Measurements from ENCODE around the gene MOV10. TPM values are rescaled to one million over a fixed set of nuclear protein-coding genes. Genes with fewer than 3 reads are reported as not detected.

MOV10 gene
- total and polyA plus RNA-seq, 2 of the 13 experiments (the other 11 are each of a cell fraction or from before 2014, with no cell fraction given), result 56.4 to 58.2 TPM

- intact Hi-C loops (cut with micrococcal nuclease; ENCODE audit: unreplicated experiment), result loop anchor here (2.0 kb wide), 1 partner anchor 25 kb away; the partner anchor contains the start of gene MOV10
- FAIRE-seq, result no peak
- CTCF ChIA-PET (ENCODE audit: low intra/inter-chr PET ratio, low total read pairs), result no interaction called here
- no peak for TF ChIP-seq XRCC5 (optimal IDR thresholded peaks at IDR 0.05; ENCODE audit: low read length)
- no peak for TF ChIP-seq ZFP90 (CRISPR knock-in tag; IDR thresholded peaks at IDR 0.05; ENCODE audit: borderline replicate concordance)
- TF ChIP-seq SP140L (CRISPR knock-in tag; IDR thresholded peaks at IDR 0.05; ENCODE audit: borderline replicate concordance), result no peak
- TF ChIP-seq HOXA3 (CRISPR knock-in tag; IDR thresholded peaks at IDR 0.05), result no peak
- TF ChIP-seq ZNF577 (CRISPR knock-in tag; IDR thresholded peaks at IDR 0.05; ENCODE audit: borderline replicate concordance, low read depth), result no peak
- no peak for TF ChIP-seq MAFK (conservative IDR thresholded peaks at IDR 0.05 in 1 of 2, IDR thresholded peaks at IDR 0.05 in 1 of 2; ENCODE audit: low read length in 2 of 2)
- TF ChIP-seq GTF2F1 (IDR thresholded peaks at IDR 0.05; ENCODE audit: low read length), result no peak
- TF ChIP-seq NFIC (IDR thresholded peaks at IDR 0.05; ENCODE audit: low read length), result 0 out of 2 replicates have a peak, but pooled peaks have one; percentile 2
- TF ChIP-seq REL (CRISPR knock-in tag; conservative IDR thresholded peaks at IDR 0.05), result no peak
- TF ChIP-seq NR2F1 (CRISPR knock-in tag; IDR thresholded peaks at IDR 0.05), result no peak
- no peak for TF ChIP-seq TBP (CRISPR knock-in tag; IDR thresholded peaks at IDR 0.05)
- TF ChIP-seq, protein P1, sequence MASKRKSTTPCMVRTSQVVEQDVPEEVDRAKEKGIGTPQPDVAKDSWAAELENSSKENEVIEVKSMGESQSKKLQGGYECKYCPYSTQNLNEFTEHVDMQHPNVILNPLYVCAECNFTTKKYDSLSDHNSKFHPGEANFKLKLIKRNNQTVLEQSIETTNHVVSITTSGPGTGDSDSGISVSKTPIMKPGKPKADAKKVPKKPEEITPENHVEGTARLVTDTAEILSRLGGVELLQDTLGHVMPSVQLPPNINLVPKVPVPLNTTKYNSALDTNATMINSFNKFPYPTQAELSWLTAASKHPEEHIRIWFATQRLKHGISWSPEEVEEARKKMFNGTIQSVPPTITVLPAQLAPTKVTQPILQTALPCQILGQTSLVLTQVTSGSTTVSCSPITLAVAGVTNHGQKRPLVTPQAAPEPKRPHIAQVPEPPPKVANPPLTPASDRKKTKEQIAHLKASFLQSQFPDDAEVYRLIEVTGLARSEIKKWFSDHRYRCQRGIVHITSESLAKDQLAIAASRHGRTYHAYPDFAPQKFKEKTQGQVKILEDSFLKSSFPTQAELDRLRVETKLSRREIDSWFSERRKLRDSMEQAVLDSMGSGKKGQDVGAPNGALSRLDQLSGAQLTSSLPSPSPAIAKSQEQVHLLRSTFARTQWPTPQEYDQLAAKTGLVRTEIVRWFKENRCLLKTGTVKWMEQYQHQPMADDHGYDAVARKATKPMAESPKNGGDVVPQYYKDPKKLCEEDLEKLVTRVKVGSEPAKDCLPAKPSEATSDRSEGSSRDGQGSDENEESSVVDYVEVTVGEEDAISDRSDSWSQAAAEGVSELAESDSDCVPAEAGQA (IDR thresholded peaks at IDR 0.05; ENCODE audit: low read depth), result no peak
- TF ChIP-seq, protein P1 (CRISPR knock-in tag; IDR thresholded peaks at IDR 0.05; ENCODE audit: borderline replicate concordance), result no peak
- peak; percentile 20 for TF ChIP-seq ZNF781 (CRISPR knock-in tag; IDR thresholded peaks at IDR 0.05; ENCODE audit: borderline replicate concordance, not compliant biosample characterization)
- peak; percentile 8 for TF ChIP-seq SRSF1 (optimal IDR thresholded peaks at IDR 0.05; ENCODE audit: low read depth, low read length)
- TF ChIP-seq ZNF460 (CRISPR knock-in tag; IDR thresholded peaks at IDR 0.05; ENCODE audit: borderline replicate concordance), result no peak
- no peak for TF ChIP-seq PHF8 (CRISPR knock-in tag; IDR thresholded peaks at IDR 0.05)
- TF ChIP-seq, protein P2, sequence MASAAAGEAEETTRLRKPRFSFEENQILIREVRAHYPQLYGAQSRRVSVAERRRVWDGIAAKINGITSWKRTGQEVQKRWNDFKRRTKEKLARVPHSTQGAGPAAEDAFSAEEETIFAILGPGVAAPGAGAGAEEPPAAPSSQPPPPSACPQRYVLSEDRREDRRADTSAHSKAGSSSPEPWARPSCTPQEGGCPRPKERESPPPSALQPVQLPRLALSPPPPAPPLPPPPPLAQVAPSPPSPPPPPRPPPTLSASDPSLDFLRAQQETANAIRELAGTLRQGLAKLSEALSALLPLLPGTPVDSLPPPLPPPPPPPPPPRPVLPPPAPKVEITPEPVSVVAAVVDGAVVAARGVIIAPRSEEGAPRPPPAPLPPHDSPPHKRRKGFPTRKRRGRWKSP (CRISPR knock-in tag; IDR thresholded peaks at IDR 0.05), result no peak
Measured at GRCh38 chr1:112699425-112700144, 25.1 kb downstream of the MOV10 start.

More at GRCh38 chr1:112699425-112700144, 25.1 kb downstream of the MOV10 start:
- Histone ChIP-seq H4K20me1 (ENCODE audit: insufficient read depth, low read length) (no peaks in the 10 kb centered on the region), H3K27me3 (ENCODE audit: control insufficient read depth in 1 of 2, insufficient read depth in 2 of 2, low read length in 2 of 2) (no peaks in the 10 kb centered on the region), H3K4me2 (ENCODE audit: low read depth, low read length) (peak overlapping the region; percentile 62), H3K4me3 (replicated peaks in 1 of 3; ENCODE audit: insufficient read depth in 1 of 3, low read depth in 2 of 3, low read length in 3 of 3) (peak overlapping the region in 1 of 3 experiments; percentile 42; a peak in 2 of 6 replicates), H3K27ac (ENCODE audit: extremely low read length, insufficient read depth, low read length) (peak overlapping the region; percentile 93), H3K4me1 (ENCODE audit: insufficient read depth, low read length) (peaks cover 72% of the 10 kb centered on the region), H3K9ac (ENCODE audit: insufficient read depth, low read depth, low read length) (peak overlapping the region; percentile 61), H2AFZ (ENCODE audit: low read length) (no peak overlapping the region), H3K36me3 (replicated peaks in 1 of 2; ENCODE audit: control insufficient read depth in 1 of 2, insufficient read depth in 2 of 2, low read length in 2 of 2) (peaks cover 18 to 58% of the 10 kb centered on the region in 2 experiments), H3K79me2 (ENCODE audit: insufficient read depth, low read length) (peaks cover 8% of the 10 kb centered on the region), H3K9me3 (ENCODE audit: low read length) (no peaks in the 10 kb centered on the region)
- in situ Hi-C loops (cut with HindIII; ENCODE audit: extremely low pct_ligation_motif_present, low pct_unique_long_range_greater_than_20kb), result loop anchor here (10.0 to 25.0 kb wide), 2 partner anchors 195 to 338 kb away; partner anchors contain the start of gene WNT2B
- TSS peak; percentile 46 for BruUV-seq (replicated peaks)
- no peak for DNase-seq (ENCODE audit: low spot score)
- 80% methylated on average over 13 of the region's 13 CpGs for WGBS (ENCODE audit: low lambda C conversion rate)
- POLR2A ChIA-PET, result interaction anchor here (0.9 to 9.2 kb wide), 19 partner anchors 8 to 310 kb away, joined by 3 to 251 read pairs (median 5); partner anchors contain the start of genes CAPZA1, CTTNBP2NL, MOV10 and PPM1J
- no peak for ATAC-seq
